Neural progenitor cell (in vitro differentiated cells): ENCODE results near the gene PRPF18. TPM values are rescaled to one million over a fixed set of nuclear protein-coding genes. Genes with fewer than 3 reads are reported as not detected.

Experiments
- DNase-seq: peaks from one replicate; pipeline ENCODE4 v3.0.0-alpha.2; 2016; ENCODE audit warnings: low spot score
- H2AFZ ChIP-seq: fragments of 200-600 bp; sonication (generic); replicated peaks from 2 replicates; pipeline ENCODE4 v1.6.1; 2016; ENCODE audit warnings: antibody characterized with exemption
- H3F3A ChIP-seq: fragments of 200-600 bp; sonication (generic); 2 replicates; pipeline ENCODE4 v1.6.1; 2016; ENCODE audit warnings: antibody characterized with exemption, low read depth
- H3K27ac ChIP-seq: fragments of 200-600 bp; sonication (generic); 2 replicates; pipeline ENCODE4 v1.5.1; 2016; ENCODE audit warnings: mild to moderate bottlenecking
- H3K27me3 ChIP-seq: fragments of 200-600 bp; sonication (generic); 2 replicates; pipeline ENCODE4 v1.6.1; 2016; ENCODE audit warnings: mild to moderate bottlenecking, moderate library complexity
- H3K36me3 ChIP-seq: fragments of 200-600 bp; sonication (generic); 2 replicates; pipeline ENCODE4 v1.5.1; 2016
- H3K4me1 ChIP-seq: fragments of 200-600 bp; sonication (generic); 2 replicates; pipeline ENCODE4 v1.6.1; 2016; ENCODE audit warnings: mixed run types
- H3K4me2 ChIP-seq: fragments of 200-600 bp; sonication (generic); 2 replicates; pipeline ENCODE4 v1.6.1; 2016
- H3K4me3 ChIP-seq: fragments of 200-600 bp; sonication (generic); 2 replicates; pipeline ENCODE4 v1.5.1; 2016
- H3K79me2 ChIP-seq: fragments of 200-600 bp; sonication (generic); 2 replicates; pipeline ENCODE4 v1.6.1; 2016; ENCODE audit warnings: low read depth
- H3K9ac ChIP-seq: fragments of 200-600 bp; sonication (generic); 2 replicates; pipeline ENCODE4 v1.6.1; 2016
- H3K9me3 ChIP-seq: fragments of 200-600 bp; sonication (generic); 2 replicates; pipeline ENCODE4 v1.5.1; 2016; ENCODE audit warnings: low read depth
- H4K20me1 ChIP-seq: fragments of 200-600 bp; sonication (generic); 2 replicates; pipeline ENCODE4 v1.6.1; 2016; ENCODE audit warnings: low read depth
- H3K27ac Mint-ChIP-seq: 3 replicates; pipeline ENCODE4 v1.8.0; 2021; ENCODE audit warnings: mixed read lengths
- H3K27me3 Mint-ChIP-seq: 2 replicates; pipeline ENCODE4 v1.8.0; 2022; ENCODE audit warnings: low read depth, mild to moderate bottlenecking, inconsistent platforms, moderate library complexity, mixed read lengths; ENCODE audit not compliant: insufficient read depth
- H3K36me3 Mint-ChIP-seq: 3 replicates; pipeline ENCODE4 v1.8.0; 2021; ENCODE audit warnings: mixed read lengths
- H3K4me1 Mint-ChIP-seq: 3 replicates; pipeline ENCODE4 v1.8.0; 2021; ENCODE audit warnings: mixed read lengths
- H3K4me3 Mint-ChIP-seq: 3 replicates; pipeline ENCODE4 v1.8.0; 2021; ENCODE audit warnings: mild to moderate bottlenecking, moderate library complexity, mixed read lengths
- H3K9me3 Mint-ChIP-seq: 3 replicates; pipeline ENCODE4 v1.8.0; 2020; ENCODE audit warnings: mixed read lengths
- CTCF ChIP-seq: fragments of 200-600 bp; sonication (generic); IDR thresholded peaks from 2 replicates; pipeline ENCODE4 v1.5.1; 2017; ENCODE audit warnings: antibody characterized with exemption, mild to moderate bottlenecking
- EZH2 ChIP-seq: fragments of 200-600 bp; sonication (generic); IDR thresholded peaks from 2 replicates; pipeline ENCODE4 v1.6.1; 2017; ENCODE audit warnings: antibody characterized with exemption, mild to moderate bottlenecking, moderate library complexity
- EZH2phosphoT487 ChIP-seq: fragments of 200-600 bp; sonication (generic); IDR thresholded peaks from 2 replicates; pipeline ENCODE4 v1.6.1; 2017; ENCODE audit warnings: antibody characterized with exemption
- total RNA-seq: library from RNA; depleted of rRNA; stranded (reverse); fragments of >200 nt; gene quantifications from 2 replicates; pipeline ENCODE4 v1.2.3, GENCODE V29; 2015; ENCODE audit warnings: low replicate concordance

The PRPF18 gene
- total RNA-seq, 1 donor from 2014 or later = 30.8 TPM

DNA sequence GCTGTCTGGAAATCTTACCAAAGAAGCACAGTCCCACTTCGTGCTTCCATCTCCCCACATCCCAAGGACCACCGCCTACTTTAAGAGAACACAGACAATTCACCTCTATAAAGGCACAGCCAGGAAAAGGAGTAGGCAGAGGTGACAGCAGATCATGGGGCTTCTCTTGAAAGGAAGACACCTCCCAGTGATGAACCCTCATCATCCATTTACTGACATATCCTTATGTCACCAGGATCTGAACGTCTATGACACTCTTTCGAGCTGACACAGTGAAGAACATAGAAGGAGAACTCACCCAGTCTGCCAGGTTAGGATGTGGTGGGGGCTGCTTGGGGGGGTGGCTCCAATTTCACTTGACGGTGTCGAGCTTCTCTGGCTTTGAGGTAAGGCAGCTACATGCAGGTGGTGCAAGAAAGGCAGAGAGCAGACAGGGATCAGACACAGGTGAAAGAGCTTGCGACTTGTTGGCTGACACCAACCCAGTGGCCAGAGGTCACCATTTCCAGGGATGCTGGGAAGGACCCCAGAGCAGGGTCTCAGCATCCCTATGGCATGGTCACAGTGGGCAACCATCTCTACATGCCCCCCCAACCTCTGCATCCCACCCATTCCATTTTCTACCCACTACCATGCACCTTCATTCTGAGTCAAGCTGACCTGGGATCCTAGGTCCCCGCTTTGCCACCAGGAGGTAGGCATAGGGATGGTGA, 67.5 kb downstream of the PRPF18 start:
- Histone ChIP-seq H3K4me3 (no peak overlapping the region), H3K79me2 (no peaks in the 10 kb centered on the region), H3K36me3 (no peaks in the 10 kb centered on the region), H3K27ac (no peak overlapping the region), H3K9ac (no peak overlapping the region), H3K27me3 (no peaks in the 10 kb centered on the region), H3K4me1 (no peaks in the 10 kb centered on the region), H2AFZ (no peak overlapping the region), H3K4me2 (no peak overlapping the region), H4K20me1 (no peaks in the 10 kb centered on the region), H3K9me3 (no peaks in the 10 kb centered on the region), H3F3A (no peaks in the 10 kb centered on the region)
- Mint-ChIP-seq H3K9me3 (no peaks in the 10 kb centered on the region), H3K27me3 (no peaks in the 10 kb centered on the region), H3K4me3 (no peak overlapping the region), H3K27ac (no peak overlapping the region), H3K4me1 (peaks cover 7% of the 10 kb centered on the region), H3K36me3 (peaks cover 32% of the 10 kb centered on the region)
- no peak for DNase-seq
- no peak for TF ChIP-seq CTCF
- TF ChIP-seq EZH2 = no peak
- no peak for TF ChIP-seq EZH2phosphoT487

GRCh38 chr10:13654846-13655245, 68.1 kb downstream of the PRPF18 start:
- no peaks in the 10 kb centered on the region for H3K9me3 Mint-ChIP-seq

DNA sequence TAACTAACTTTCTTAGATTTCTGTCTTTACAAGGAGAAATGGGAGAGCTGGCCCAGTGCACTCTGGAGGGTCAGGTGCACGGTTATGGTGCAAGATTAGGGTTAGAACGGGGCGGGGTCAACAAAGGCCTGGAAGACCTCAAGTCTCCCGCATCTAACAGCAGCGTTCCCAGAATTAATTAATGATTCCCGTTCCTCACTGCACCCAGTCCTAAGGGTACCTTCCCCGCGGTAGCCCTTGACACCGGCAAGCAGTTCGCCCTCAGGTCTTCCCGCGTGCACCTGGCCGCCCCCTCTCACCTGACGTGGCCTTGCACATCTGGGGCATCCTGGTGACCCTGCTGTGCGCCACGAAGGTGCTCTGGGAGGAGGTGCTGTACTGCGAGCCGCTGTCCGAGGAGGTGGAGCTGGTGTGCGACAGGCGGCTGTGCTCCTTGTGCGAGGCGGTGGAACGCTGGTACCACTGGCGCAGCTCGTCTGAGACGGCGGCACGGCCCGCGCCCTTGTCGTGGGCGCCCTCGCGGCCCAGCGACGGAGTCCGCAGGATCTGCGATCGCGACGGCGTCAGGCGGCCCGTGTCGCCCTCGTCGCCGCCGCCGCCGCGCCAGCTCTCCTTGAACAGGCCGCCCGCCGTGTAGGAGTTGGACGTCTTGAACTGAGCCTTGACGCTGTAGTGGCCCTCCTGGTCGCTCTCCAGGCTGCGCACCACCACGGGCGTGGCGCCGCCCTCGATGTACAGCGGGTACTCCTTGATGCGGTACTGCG, 69.8 kb downstream of the PRPF18 start:
- no peak for DNase-seq
- H3K9me3 Mint-ChIP-seq = no peaks in the 10 kb centered on the region
- H4K20me1 ChIP-seq = no peaks in the 10 kb centered on the region
- H3K27me3 Mint-ChIP-seq = peaks cover 3% of the 10 kb centered on the region
- no peak overlapping the region for H3K9ac ChIP-seq
- no peak overlapping the region for H3K27ac Mint-ChIP-seq
- H3K36me3 ChIP-seq = no peaks in the 10 kb centered on the region
- H3F3A ChIP-seq = peaks cover 1% of the 10 kb centered on the region
- peaks cover 24% of the 10 kb centered on the region for H3K36me3 Mint-ChIP-seq
- peaks cover 10% of the 10 kb centered on the region for H3K4me1 Mint-ChIP-seq
- no peaks in the 10 kb centered on the region for H3K27me3 ChIP-seq
- no peak overlapping the region for H3K27ac ChIP-seq
- H3K4me2 ChIP-seq = no peak overlapping the region
- H3K4me1 ChIP-seq = peaks cover 15% of the 10 kb centered on the region
- no peaks in the 10 kb centered on the region for H3K79me2 ChIP-seq
- no peaks in the 10 kb centered on the region for H3K9me3 ChIP-seq
- H3K4me3 ChIP-seq = no peak overlapping the region
- H3K4me3 Mint-ChIP-seq = no peak overlapping the region
- TF ChIP-seq EZH2 (no peak), CTCF (no peak), EZH2phosphoT487 (no peak)
- no peak overlapping the region for H2AFZ ChIP-seq

More at GRCh38 chr10:13654846-13655245, 68.1 kb downstream of the PRPF18 start:
- Histone ChIP-seq H3K27me3 (no peaks in the 10 kb centered on the region), H3K4me2 (no peak overlapping the region), H3K36me3 (no peaks in the 10 kb centered on the region), H3K9me3 (no peaks in the 10 kb centered on the region), H3K9ac (no peak overlapping the region), H3K4me1 (no peaks in the 10 kb centered on the region), H3F3A (no peaks in the 10 kb centered on the region), H4K20me1 (no peaks in the 10 kb centered on the region), H3K27ac (no peak overlapping the region), H2AFZ (no peak overlapping the region), H3K4me3 (no peak overlapping the region), H3K79me2 (no peaks in the 10 kb centered on the region)
- TF ChIP-seq CTCF = no peak
- no peak for TF ChIP-seq EZH2
- no peak for TF ChIP-seq EZH2phosphoT487
- Mint-ChIP-seq H3K4me1 (peaks cover 7% of the 10 kb centered on the region), H3K36me3 (peaks cover 30% of the 10 kb centered on the region), H3K27me3 (no peaks in the 10 kb centered on the region), H3K27ac (no peak overlapping the region), H3K4me3 (no peak overlapping the region)
- DNase-seq = no peak
